GM10847 (cell line): ENCODE measurements around the gene OTUB1.

Source experiments
- POLR2A ChIP-seq: IDR thresholded peaks from 2 replicates; pipeline ENCODE4 v1.6.1; 2011; ENCODE audit not compliant: insufficient read length; ENCODE audit errors: extremely low read depth

Gene OTUB1

DNA sequence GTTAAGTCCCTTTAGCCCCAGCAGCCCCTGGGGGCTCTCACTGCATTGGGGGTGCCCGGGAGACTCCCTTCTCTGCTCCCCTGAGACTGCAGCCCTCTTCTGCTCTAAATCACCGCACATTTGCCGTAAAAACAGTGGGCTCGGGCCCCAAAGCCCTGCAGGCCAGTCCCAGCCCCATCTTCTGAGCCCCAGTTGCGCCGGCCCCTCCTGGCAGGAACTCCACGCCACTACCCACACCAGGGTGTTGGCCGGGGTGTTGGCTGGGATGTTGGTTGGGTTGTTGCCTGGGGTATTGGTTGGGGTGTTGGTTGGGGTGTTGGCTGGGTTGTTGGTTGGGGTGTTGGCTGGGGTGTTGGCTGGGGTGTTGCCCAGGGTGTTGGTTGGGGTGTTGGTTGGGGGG is 23.5 kb downstream of the OTUB1 start:
- TF ChIP-seq POLR2A: no peak

- no peak for TF ChIP-seq POLR2A
Observed at GRCh38 chr11:64010783-64011182, 24.5 kb downstream of the OTUB1 start.

DNA sequence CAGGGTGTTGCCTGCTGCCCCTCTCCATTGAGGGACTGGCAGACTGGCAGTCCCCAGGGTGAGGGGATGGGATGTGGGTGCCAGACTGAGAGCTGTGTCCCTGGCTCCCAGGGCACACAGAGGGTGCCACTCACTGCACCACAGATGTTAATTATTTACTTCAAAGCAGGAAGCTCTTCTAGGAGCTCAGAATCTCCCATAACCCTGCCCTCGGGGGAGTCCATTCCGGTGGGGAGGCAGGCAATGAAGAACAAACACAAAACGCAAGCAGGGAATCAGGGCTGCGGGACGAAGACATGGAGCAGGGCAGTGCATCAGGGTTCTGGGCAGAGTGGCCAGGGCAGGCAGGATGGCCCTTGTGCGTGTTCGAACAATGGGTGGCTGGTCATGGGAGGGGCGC is 25.1 kb downstream of the OTUB1 start:
- TF ChIP-seq POLR2A: no peak

GRCh38 chr11:64013141-64013896 is 27.1 kb downstream of the OTUB1 start:
- no peak for TF ChIP-seq POLR2A

DNA sequence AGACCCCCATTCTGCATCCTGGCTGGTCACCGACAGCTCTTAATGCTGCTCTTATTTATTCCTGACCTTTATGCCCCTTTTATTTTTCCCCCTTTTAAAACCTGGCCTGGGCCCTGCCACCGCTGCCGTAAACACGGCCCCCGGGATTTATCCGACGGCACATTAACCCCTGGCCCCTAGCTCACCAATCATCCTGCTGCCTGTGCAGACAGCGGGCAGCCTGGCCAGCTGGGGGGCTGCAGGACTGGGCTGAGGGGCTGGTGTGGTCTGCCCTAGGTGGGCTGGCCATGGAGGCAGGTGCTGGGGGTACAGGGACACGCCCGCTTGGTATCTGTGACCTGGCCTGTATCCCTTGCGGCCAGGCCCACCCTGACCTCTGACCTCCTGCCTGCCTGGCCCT is 28.1 kb downstream of the OTUB1 start:
- no peak for TF ChIP-seq POLR2A

GRCh38 chr11:64015510-64015909 is 29.3 kb downstream of the OTUB1 start:
- TF ChIP-seq POLR2A: no peak

- TF ChIP-seq POLR2A: no peak
Observed at GRCh38 chr11:64015935-64016845, 30.0 kb downstream of the OTUB1 start.

DNA sequence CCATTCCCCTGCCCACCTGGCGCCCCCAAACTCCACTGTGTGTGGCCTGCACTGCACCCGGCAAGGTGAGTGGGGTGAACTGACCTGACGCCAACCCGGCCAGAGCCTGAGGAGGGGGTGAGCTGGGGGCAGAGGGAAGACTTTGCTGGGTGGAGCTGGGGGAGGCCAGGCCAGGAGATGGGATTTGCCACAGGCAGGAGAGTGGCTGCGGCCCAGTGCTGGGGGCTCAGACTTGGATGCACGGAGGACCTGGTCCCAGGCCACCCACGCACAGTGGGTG is 31.6 kb downstream of the OTUB1 start:
- no peak for TF ChIP-seq POLR2A

DNA sequence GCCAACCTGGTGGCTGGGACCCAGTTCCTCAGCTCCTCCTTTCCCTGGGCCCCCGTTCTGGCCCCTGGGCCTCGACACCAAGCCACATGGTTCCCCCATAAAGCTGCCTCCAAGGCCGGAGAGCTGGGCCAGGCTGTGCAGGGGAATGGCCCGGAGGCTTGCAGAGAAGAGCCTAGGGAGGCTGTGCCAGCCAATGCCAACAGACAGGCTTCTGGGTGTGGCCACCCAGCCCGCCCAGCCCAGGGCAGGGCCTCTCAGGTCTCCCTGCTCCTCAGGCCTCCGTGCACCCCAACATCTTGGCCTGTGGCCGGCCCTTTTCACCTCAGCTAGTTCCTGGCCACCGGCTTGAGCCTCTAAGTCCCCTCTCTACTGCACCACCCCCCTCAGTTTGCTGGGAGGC is 32.1 kb downstream of the OTUB1 start:
- TF ChIP-seq POLR2A: no peak

DNA sequence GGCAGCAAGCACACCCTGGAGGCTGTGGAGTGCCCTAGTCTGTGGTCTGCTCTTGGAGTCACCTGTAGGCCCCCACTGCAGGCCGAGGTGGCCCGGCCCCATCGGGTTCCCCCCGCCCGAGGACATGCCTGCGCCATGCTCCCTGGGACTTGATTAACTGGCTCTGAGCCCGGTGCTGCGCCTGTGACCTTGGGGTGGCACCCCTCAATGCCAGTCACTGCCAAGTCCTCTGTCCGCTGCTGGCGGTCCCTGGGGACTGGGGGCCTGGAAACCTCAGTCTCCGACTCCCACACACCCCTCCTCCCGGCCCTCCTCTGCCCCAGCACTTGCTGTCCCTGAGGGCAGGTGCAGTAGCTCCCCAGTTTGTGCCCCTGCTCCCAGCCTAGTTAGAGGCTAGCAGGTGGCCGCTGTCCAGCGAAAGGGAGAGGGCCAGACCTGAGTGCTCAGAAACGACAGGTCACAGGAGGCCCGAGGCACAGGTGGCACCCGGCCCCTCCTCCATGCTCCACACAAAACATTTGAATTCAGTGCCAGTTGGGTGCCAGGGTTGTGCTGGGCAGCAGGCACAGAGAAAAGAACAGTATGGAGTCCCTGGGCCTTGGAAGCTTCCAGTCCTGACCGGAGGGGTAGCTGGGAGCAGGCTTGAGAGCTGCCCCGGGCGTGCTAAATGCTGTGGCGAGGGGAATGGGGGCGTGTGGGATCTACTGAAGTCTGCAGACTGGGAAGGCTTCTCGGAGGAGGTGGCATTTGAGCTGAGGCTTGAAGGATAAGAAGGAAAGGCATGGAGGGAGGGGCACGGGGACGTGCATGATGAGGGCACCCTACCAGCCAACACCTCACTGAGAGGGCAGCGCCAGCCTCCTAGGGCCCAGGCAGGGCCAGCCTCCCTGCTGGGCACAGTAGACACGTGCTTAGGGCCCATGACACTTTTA is 33.1 kb downstream of the OTUB1 start:
- TF ChIP-seq POLR2A: no peak

GRCh38 chr11:64020976-64021756 is 34.9 kb downstream of the OTUB1 start:
- TF ChIP-seq POLR2A: no peak

DNA sequence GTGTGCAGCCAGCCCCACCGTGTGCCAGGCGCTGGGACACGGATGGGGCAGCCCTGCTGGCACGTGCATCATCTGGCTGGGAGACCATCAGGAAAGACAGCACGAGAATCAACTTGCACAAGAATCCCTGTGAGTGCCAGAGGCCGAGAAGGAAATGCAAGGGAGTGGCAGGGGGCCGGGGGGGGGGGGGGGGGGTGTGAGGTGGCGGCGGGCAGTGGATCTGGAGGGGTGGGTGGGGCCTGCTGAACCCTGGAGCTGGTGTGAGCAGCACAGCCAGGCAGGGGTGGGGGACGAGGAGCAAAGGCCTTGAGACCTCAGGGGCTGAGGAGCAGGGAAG is 35.5 kb downstream of the OTUB1 start:
- TF ChIP-seq POLR2A: no peak

- no peak for TF ChIP-seq POLR2A
Observed at GRCh38 chr11:64022125-64022784, 36.0 kb downstream of the OTUB1 start.
